Ishikawa (cell line): ENCODE results near the gene KLB.

ENCODE experiments used
- CREB1 ChIP-seq: IDR thresholded peaks from 2 replicates; pipeline ENCODE4 v1.6.1; 2012; ENCODE audit warnings: low read depth
- EP300 ChIP-seq: IDR thresholded peaks from 2 replicates; pipeline ENCODE4 v1.6.1; 2012; ENCODE audit warnings: borderline replicate concordance
- REST ChIP-seq: IDR thresholded peaks from 2 replicates; pipeline ENCODE4 v1.6.1; 2012; ENCODE audit warnings: low read depth, mild to moderate bottlenecking
- USF1 ChIP-seq: IDR thresholded peaks from 2 replicates; pipeline ENCODE4 v1.6.1; 2012

GRCh38 chr4:39422247-39422646, 15.5 kb downstream of the KLB start:
- no peak for TF ChIP-seq EP300
- TF ChIP-seq REST = no peak
- no peak for TF ChIP-seq USF1
- TF ChIP-seq CREB1 = no peak
